Progenitor cell of endocrine pancreas (in vitro differentiated cells): Measurements from ENCODE around the gene EMC9. TPM values are rescaled to one million over a fixed set of nuclear protein-coding genes. Genes with fewer than 3 reads are reported as not detected.

Experiments
- DNase-seq: peaks from one replicate; pipeline ENCODE4 v3.0.0; 2021; ENCODE audit warnings: low spot score; ENCODE audit not compliant: unreplicated experiment
- H3K27ac Mint-ChIP-seq: 2 replicates; pipeline ENCODE4 v1.8.0; 2021; ENCODE audit warnings: mild to moderate bottlenecking, moderate library complexity, mixed read lengths
- H3K27me3 Mint-ChIP-seq: 2 replicates; pipeline ENCODE4 v1.8.0; 2021; ENCODE audit warnings: mixed read lengths
- H3K36me3 Mint-ChIP-seq: 2 replicates; pipeline ENCODE4 v1.8.0; 2022; ENCODE audit warnings: mixed read lengths; ENCODE audit not compliant: insufficient read depth
- H3K4me1 Mint-ChIP-seq: 2 replicates; pipeline ENCODE4 v1.8.0; 2021; ENCODE audit warnings: low read depth, mixed read lengths
- H3K4me3 Mint-ChIP-seq: 2 replicates; pipeline ENCODE4 v1.8.0; 2021; ENCODE audit warnings: low read depth, mild to moderate bottlenecking, moderate library complexity, mixed read lengths
- H3K9me3 Mint-ChIP-seq: 2 replicates; pipeline ENCODE4 v1.8.0; 2021; ENCODE audit warnings: low read depth, mixed read lengths
- total RNA-seq: library from RNA; stranded (reverse); gene quantifications from 2 replicates; pipeline ENCODE4 v1.2.1, GENCODE V29; 2021
- TF ChIP-seq, protein P1 (sequence below): fragments of 200-600 bp; sonication (generic); IDR thresholded peaks from one replicate; pipeline ENCODE4 v1.5.0; 2021; ENCODE audit warnings: antibody characterized with exemption, mild to moderate bottlenecking; ENCODE audit not compliant: unreplicated experiment

Gene EMC9
- total RNA-seq, 1 donor from 2014 or later = 22.9 TPM

DNA sequence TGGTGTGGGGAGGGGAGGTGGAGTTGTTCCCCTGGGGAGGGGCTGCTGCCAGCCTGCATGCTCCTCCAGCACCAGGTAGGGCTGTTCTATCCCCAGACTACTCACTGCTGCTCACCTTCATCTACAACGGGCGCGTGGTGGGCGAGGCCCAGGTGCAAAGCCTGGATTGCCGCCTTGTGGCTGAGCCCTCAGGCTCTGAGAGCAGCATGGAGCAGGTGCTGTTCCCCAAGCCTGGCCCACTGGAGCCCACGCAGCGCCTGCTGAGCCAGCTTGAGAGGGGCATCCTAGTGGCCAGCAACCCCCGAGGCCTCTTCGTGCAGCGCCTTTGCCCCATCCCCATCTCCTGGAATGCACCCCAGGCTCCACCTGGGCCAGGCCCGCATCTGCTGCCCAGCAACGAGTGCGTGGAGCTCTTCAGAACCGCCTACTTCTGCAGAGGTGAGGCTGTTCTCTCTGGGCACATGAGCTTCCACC is 23.2 kb upstream of the EMC9 start:
- H3K36me3 Mint-ChIP-seq = peaks cover 27% of the 10 kb centered on the region
- H3K4me3 Mint-ChIP-seq = no peak overlapping the region
- H3K27ac Mint-ChIP-seq = no peak overlapping the region

DNA sequence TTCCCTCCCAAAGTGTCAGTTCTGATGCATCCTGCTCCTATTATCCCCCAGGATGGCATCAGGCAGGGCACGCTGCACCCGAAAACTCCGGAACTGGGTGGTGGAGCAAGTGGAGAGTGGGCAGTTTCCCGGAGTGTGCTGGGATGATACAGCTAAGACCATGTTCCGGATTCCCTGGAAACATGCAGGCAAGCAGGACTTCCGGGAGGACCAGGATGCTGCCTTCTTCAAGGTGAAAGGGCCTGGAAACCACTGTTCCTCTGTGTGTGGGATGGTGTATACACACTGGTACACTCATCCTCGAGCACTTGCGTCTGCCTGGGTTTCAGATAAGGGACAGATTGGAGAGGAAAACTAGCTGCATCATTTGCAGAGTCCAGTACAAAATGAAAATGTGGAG is 20.7 kb upstream of the EMC9 start:
- Mint-ChIP-seq H3K36me3 (peaks cover 23% of the 10 kb centered on the region), H3K4me1 (peaks cover 16% of the 10 kb centered on the region), H3K27me3 (no peaks in the 10 kb centered on the region), H3K27ac (peak overlapping the region; percentile 97), H3K4me3 (peak overlapping the region; percentile 81), H3K9me3 (no peaks in the 10 kb centered on the region)
- TF ChIP-seq, protein P1, sequence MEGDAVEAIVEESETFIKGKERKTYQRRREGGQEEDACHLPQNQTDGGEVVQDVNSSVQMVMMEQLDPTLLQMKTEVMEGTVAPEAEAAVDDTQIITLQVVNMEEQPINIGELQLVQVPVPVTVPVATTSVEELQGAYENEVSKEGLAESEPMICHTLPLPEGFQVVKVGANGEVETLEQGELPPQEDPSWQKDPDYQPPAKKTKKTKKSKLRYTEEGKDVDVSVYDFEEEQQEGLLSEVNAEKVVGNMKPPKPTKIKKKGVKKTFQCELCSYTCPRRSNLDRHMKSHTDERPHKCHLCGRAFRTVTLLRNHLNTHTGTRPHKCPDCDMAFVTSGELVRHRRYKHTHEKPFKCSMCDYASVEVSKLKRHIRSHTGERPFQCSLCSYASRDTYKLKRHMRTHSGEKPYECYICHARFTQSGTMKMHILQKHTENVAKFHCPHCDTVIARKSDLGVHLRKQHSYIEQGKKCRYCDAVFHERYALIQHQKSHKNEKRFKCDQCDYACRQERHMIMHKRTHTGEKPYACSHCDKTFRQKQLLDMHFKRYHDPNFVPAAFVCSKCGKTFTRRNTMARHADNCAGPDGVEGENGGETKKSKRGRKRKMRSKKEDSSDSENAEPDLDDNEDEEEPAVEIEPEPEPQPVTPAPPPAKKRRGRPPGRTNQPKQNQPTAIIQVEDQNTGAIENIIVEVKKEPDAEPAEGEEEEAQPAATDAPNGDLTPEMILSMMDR = no peak
- no peak for DNase-seq

More for the DNA sequence above, 23.2 kb upstream of the EMC9 start:
- Mint-ChIP-seq H3K9me3 (no peaks in the 10 kb centered on the region), H3K27me3 (no peaks in the 10 kb centered on the region), H3K4me1 (peaks cover 16% of the 10 kb centered on the region)
- DNase-seq = no peak
- TF ChIP-seq, protein P1 = no peak

DNA sequence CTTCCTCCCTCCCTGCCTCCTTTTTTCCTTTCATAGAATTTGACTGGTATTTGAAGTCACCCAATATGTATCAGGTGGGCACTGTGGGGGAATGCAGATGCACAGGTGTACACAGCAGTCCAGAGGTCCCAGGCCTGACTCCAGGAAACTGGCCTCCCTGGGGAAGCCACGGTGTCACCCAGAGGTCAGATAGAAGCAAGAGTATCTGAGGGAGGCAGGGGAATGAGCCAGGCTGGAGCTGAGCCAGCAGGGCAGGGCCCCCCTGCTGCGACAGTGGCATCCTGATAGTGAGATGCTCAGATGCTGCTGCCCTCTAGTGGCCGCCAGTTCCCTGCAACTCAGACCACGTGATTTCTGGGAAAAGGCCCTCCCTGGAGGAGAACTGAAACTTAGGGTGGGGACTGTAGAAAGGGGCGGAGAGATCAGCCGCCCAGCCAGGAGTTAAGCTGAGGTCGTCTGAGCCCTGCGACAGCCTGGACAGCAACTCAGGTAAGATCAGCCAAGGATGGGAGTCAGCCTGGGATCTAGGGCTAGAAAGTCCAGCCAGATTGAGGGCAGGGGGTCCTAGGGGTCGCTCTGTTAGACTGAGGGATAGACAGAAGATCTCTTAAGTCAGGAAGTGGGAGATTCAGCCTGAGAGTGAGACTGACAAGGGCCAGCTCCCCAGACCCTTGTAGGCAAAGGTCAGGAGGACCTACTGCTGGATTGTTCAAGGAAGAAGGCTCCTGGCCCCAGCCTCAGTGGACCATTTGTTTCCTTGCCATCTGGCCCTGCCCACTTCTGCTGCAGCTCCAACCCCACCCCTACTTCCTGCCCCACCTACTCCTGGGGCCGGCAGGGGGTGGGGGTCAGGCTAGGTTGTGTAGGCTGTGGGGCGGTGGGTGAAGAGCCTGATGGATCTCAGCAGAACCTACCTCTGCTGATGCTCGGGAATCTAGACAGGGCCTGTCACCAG is 19.7 kb upstream of the EMC9 start, which contains the start of gene IRF9:
IRF9 (plus strand) TSS at position 416 of the 955 bp plus-strand sequence. CDS start 880 bp downstream, outside the sequence.
- TF ChIP-seq, protein P1 = peak; percentile 97
- DNase-seq = peak; percentile 96
- peak within 1 kb of the TSS; percentile 81 for H3K4me3 Mint-ChIP-seq
- peaks cover 24% of the 10 kb centered on the region for H3K36me3 Mint-ChIP-seq
- H3K4me1 Mint-ChIP-seq = peaks cover 16% of the 10 kb centered on the region
- no peaks in the 10 kb centered on the region for H3K9me3 Mint-ChIP-seq
- H3K27ac Mint-ChIP-seq = peak within 1 kb of the TSS; percentile 97
- H3K27me3 Mint-ChIP-seq = no peaks in the 10 kb centered on the region

DNA sequence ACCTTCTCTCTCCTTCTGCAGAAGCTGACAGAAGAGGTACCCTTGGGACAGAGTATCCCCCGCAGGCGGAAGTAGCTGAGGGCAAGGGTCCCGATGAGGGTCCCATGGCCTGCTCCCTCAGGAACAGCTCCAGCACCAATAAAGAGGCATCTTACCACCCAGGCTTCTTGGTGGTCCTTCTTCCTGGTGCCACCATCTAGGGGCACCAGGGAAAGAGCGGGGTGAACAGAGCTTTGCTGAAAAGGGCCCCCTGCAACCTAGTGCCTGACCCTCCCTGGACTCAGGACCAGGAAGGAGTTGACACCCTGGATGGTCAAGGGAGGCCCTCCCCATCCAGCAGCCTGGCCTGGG is 19.1 kb upstream of the EMC9 start:
- H3K27ac Mint-ChIP-seq = peak overlapping the region; percentile 97
- H3K36me3 Mint-ChIP-seq = peaks cover 27% of the 10 kb centered on the region
- H3K9me3 Mint-ChIP-seq = no peaks in the 10 kb centered on the region
- no peak for DNase-seq
- no peak overlapping the region for H3K4me3 Mint-ChIP-seq
- TF ChIP-seq, protein P1 = no peak
- H3K27me3 Mint-ChIP-seq = no peaks in the 10 kb centered on the region
- peaks cover 16% of the 10 kb centered on the region for H3K4me1 Mint-ChIP-seq

DNA sequence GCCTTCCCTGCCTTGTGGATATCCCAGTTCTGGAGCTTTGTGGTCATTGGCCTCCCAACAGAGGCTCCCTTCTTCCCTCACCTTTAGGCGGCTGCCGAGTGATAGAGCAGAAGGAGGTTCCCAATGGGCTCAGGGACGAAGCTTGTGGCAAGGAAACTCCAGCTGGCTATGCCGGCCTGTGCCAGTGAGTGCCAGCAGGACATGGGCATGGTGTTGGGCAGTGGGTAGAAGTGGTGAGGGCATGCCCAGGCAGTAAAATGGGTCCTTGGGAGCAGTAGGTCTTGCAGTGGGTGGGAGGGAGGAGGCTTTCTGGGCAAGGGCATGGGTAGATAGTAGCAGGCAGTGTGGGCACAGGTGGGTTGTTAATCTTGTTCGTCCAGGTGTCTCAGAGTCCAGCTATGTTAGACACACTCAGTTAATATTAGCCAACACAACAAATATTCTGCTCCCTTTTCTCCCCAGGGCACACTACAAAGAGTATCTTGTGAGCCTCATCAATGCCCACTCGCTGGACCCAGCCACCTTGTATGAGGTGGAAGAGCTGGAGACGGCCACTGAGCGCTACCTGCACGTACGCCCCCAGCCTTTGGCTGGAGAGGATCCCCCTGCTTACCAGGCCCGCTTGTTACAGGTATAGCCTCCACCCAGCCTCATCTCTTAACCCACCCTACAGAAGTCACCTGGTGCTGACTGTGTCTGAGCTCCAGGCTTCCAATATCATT is 18.5 kb upstream of the EMC9 start:
- H3K4me3 Mint-ChIP-seq = no peak overlapping the region
- TF ChIP-seq, protein P1 = no peak
- no peak for DNase-seq
- peak overlapping the region; percentile 97 for H3K27ac Mint-ChIP-seq
- H3K36me3 Mint-ChIP-seq = peaks cover 27% of the 10 kb centered on the region
- no peaks in the 10 kb centered on the region for H3K27me3 Mint-ChIP-seq
- no peaks in the 10 kb centered on the region for H3K9me3 Mint-ChIP-seq
- peaks cover 16% of the 10 kb centered on the region for H3K4me1 Mint-ChIP-seq
